Right ventricle myocardium superior (tissue), 1 donor: ENCODE measurements around the gene MAP2K7. TPM values are rescaled to one million over a fixed set of nuclear protein-coding genes. Genes with fewer than 3 reads are reported as not detected.
"Not testable (repeated sequence)": the region's sequence is repeated elsewhere in the genome, so short reads cannot be mapped to it uniquely, and the experiment has no call there.

Experiments used
- ATAC-seq: fragments of 200-7000 bp; cut with Tn5 transposase; one replicate; pipeline ENCODE4 v1.9.1; 2020; ENCODE audit warnings: mild to moderate bottlenecking; ENCODE audit not compliant: poor library complexity
- DNase-seq: peaks from one replicate; pipeline ENCODE4 v3.0.0-alpha.2; 2020
- intact Hi-C: fragments of 100-400 bp; cut with DNase I; formaldehyde crosslinking; loops from one replicate; pipeline ENCODE4 v1.11.2; 2022
- long read RNA-seq: library from polyadenylated mRNA; unstranded; transcript quantifications from one replicate; pipeline ENCODE4 v2.0.0, GENCODE V29; 2021
- total RNA-seq: library from RNA; stranded (reverse); fragmentation: NEBNext Ultra II Directional; extraction: Animal tissue kit (Norgen Biotek cat#: 25700); gene quantifications from one replicate; pipeline ENCODE4 v1.2.1, GENCODE V29; 2021
- donor health status: DM: no; HTN: yes; CAD: no; lungs with severe emphysema.

Gene MAP2K7
- total RNA-seq = 27.5 TPM
- long read RNA-seq, partial matches to known transcripts = 25 of 28 reads
- long read RNA-seq, other reads (novel, unspliced or antisense) = 1 of 28 reads

- intact Hi-C loops = no loop called here
Observed at GRCh38 chr19:7903244-7904073, at the start of gene MAP2K7. Gene MAP2K7, plus strand, starts transcription at chr19:7903877. Its CDS starts 68 bp downstream, at chr19:7903945.

DNA sequence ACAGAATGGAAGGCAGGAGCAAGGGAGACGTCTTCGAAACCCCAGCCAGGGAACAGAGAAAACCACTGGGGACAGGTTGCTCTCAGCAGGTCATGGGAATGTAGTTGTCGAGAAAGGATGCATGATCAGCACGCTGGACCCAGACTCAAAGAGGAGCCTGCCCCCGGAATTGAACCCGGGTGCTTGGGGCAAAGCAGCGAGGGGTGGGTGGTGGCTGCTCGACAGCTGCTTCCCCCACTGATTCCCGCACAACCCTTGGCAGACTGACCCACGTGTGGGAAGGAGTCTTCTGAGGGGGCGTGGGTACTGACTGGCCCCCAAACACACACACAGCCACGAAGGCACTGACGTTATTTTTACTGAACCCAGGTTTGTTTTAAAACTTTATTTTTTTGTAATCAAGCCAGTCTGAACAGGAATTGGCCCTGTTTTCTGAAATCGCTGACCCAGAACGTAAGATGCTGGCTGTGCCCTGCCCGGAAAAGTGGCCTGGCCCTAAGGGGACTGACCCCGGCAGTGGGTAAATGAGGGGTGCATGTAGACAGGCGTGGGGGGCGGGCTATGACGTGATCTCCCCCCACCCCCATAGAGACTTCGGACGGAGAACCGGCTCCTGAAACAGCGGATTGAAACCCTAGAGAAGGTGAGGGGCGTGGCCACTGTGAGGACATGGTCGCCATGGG lies 48.1 kb upstream of the MAP2K7 start:
- ATAC-seq (no peak), DNase-seq (no peak)
- intact Hi-C loops = no loop called here

More at GRCh38 chr19:7903244-7904073, at the start of gene MAP2K7:
- ATAC-seq (peak; percentile 92), DNase-seq (peak; percentile 100)

- DNase-seq = no peak
- intact Hi-C loops = no loop called here
- no peak for ATAC-seq
Observed at GRCh38 chr19:7856109-7856591, 47.5 kb upstream of the MAP2K7 start.

GRCh38 chr19:7856679-7857663 lies 46.7 kb upstream of the MAP2K7 start:
- intact Hi-C loops = no loop called here
- DNase-seq (no peak), ATAC-seq (no peak)

- intact Hi-C loops = no loop called here
- ATAC-seq (no peak), DNase-seq (no peak)
Observed at GRCh38 chr19:7857727-7858108, 46.0 kb upstream of the MAP2K7 start.

DNA sequence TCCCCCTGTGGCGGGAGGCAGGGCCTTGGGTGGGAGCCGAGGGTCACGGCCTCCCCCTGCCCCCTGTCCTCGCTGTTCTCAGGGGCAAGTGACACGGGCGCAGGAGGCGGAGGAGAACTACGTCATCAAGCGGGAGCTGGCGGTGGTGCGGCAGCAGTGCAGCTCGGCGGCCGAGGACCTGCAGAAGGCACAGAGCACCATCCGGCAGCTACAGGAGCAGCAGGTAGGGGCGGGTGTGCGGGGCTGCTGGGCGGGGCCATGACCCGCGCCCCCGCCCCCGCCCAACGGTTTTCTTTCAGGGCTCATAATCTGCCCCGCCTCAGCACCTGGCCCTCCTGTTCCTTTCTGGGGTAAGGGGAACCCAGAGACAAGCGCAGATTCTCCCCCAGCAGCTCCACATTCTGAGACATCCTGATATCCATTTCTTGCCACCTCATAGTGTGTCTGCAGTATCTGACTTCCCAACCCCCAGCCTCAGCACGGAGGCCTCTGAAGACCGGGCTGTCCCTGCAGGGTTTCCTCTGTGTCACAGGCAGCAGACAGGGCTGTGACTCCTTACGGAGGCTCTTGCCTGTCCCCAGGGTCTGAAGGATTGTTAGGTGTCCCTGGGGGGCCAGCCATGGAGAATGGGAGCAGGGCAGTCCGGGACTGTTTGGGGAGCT lies 45.4 kb upstream of the MAP2K7 start:
- DNase-seq (no peak), ATAC-seq (no peak)
- intact Hi-C loops = no loop called here

DNA sequence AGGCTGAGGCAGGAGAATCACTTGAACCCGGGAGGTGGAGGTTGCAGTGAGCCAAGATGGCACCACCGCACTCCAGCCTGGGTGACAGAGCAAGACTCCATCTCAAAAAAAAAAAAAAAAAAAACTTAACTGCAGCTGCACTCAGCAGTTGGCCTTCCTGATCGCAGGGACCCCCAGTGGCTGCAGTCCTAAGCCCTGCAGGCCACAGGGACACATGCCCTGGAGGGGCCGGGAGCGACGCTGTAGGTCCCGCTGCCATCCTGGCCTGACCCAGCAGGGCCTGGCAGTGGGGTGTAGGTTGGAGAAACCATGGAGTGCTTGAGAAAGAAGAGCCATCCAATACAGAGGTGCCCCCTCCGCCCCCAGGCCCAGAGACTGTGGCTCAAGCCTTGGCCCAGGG lies 44.6 kb upstream of the MAP2K7 start:
- DNase-seq, intact Hi-C loops, ATAC-seq: not testable (repeated sequence)

DNA sequence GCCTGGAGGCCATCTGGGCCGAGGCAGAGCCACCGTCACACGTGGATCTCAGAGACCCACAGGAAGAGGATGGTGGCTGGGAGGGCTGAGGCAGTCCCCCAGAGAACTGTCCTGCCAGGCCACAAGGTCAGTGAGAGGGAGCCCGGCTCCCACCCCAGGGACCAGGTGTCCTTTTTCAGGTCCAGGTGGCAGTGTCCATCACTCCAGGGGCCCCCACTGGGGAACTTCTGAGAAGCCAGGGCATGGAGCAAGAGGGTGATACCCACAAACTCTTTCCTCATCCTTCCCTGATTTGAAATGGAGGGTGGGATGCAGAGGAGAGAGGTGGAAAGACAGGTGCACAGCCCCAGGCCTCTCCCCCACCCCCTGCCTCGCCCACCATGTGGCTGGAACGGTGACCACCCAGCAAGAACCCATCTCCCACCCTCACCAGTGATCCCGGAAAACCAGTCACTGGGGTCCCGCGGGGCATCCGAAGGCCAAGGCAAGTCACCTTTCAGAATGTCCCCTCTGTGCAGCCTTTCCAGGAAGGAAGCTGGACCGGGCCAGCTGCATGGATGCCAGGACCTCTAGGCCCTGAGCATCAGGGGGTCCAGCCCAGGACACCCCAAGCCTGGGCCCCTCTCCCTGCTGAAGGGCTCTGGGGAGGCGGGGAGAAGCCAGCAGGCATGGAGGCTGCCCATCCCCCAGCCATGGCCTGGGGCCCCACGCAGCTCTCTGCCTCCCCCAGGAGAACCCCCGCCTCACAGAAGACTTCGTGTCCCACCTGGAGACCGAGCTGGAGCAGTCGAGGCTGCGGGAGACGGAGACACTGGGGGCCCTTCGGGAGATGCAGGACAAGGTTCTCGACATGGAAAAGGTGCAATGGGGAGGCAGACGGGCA lies 43.6 kb upstream of the MAP2K7 start:
- intact Hi-C loops = no loop called here
- ATAC-seq (no peak), DNase-seq (no peak)

DNA sequence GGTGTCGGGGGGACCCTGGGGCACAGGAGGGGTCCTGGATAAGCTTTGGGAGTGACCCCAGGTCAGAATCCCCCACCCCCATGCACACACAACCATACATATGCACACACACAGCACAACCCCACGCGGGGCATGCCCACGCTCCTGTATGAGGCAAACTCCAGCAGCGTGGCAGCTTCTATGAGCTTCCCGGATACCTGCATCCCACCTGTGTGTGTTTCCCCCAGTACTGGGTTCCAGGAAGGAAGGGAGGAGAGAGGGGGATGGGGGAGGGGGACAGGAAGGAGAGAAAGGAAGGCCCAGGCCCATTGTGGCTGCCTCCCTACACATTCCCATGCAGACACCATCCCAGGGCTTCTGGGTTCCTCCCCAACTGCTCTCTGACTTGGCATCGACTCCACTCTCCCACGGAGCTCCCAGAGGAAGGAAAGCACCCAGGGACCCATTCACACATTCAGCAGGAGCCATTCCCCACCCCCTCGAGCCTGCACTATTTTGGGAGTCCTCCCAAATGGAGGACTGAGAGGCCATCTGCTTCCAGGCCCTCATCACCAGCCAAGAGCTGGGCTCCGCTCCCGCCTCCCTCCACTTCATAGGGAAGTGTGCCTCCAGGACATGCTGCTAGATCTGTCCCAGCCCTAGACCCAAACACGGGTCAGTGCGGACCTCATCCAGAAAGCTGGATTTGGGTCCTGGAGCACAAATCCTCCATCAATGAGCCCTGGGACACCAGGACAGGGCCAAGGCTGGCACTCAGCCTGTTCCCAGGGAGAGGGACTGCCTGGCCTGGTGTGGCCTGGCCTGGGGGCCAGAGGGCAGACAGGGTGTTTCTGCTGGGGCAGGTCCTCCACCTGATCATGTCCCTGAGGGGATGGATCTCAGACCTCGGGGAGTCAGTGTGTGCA lies 42.7 kb upstream of the MAP2K7 start:
- ATAC-seq = peak; percentile 53
- no peak for DNase-seq
- intact Hi-C loops = no loop called here

DNA sequence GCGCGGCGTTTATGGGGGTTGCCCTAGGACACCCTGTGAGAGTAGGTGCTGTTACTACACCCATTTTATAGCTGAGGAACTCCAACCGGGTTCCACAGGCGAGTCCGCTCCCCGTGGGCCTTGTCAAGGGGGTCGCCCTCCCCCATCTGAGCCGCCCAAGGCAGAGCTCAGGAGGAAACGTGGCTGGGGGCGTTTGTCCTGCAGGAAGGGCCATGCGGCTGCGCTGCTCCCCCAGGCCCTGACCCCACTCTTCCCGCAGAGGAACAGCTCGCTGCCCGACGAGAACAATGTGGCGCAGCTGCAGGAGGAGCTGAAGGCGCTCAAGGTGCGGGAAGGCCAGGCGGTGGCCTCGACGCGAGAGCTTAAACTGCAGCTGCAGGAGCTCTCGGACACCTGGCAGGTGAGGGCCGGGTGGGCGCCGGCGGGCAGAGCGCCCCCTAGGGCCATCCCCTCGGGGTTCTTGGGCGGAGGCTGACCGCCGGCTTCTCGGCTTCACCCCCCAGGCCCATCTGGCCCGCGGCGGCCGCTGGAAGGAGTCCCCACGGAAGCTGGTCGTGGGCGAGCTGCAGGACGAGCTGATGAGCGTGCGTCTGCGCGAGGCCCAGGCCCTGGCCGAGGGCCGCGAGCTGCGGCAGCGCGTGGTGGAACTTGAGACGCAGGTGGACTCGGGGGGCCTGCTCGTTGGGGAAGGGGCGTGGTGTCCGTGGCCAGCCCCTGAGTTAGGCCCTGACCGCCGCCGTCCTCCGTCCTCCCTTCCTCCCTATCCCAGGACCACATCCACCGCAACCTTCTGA lies 41.9 kb upstream of the MAP2K7 start:
- ATAC-seq (no peak), DNase-seq (no peak)
- intact Hi-C loops = no loop called here

DNA sequence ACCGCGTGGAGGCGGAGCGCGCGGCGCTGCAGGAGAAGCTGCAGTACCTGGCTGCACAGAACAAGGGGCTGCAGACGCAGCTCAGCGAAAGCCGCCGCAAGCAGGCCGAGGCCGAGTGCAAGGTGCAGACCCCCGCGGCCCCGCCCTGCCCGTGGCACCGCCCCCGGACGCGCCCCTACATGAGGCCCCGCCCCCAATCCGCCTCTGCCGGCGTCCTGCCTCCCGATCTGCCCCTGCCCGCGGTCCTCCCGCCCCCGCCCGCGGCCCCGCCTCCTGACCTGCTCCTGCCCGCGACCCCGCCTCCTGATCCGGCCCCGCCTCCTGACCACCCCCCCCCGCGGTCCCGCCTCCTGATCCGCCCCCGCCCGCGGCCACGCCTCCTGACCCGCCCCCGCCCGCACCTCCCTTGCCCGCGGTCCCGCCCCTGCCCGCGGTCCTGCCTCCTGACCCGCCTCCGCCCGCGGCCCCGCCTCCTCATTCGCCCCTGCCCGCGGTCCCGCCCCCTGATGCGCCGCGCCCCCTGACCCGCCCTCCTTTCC lies 41.2 kb upstream of the MAP2K7 start:
- DNase-seq = peak; percentile 64
- intact Hi-C loops = no loop called here
- peak; percentile 37 for ATAC-seq

GRCh38 chr19:7863157-7863970 lies 40.3 kb upstream of the MAP2K7 start:
- ATAC-seq (no peak), DNase-seq (no peak)
- intact Hi-C loops = no loop called here

DNA sequence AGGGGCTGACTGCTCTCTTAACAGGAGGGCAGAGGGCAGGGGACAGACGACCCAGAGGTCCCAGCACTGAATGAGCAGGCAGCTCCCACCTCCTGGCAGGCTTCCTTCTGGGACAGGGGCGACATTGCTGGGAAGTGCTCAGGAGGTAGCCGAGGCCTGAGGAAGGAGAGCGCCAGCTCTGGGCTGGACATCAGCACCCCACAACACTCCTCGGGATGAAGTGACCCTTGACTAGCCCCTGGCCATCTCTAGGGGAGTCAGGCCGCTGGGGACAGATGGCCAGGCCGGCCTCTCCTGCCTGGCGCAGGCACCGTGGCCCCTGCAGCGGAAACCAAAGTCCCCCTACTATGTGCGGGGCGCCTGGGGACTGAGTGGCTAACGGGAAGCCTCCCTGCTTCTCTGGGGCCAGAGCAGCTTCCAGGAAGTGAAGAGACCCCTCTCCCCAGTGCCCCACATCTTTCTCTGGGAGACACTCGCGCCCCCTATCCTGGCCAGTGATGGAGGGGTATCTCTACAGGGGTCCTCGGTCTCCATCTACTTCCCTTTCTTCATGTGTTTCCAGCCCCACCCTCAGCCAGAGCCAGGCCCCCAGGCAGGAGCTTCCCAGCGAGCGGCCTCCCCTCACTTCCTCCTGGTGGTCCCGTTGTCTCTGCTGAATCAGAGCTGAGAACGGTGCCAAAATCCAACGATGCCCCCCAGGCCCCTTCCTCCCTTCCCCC lies 39.5 kb upstream of the MAP2K7 start:
- no peak for ATAC-seq
- no peak for DNase-seq
- intact Hi-C loops = no loop called here

GRCh38 chr19:7864690-7865074 lies 39.0 kb upstream of the MAP2K7 start:
- intact Hi-C loops = no loop called here
- ATAC-seq (no peak), DNase-seq (no peak)
